Vagina (tissue), 2 donors: ENCODE results near the gene CPT1C.

Experiments used
- CTCF ChIP-seq, 3 experiments: fragments of 450-650 bp in 2 of 3; fragments of 200-600 bp in 1 of 3; sonication (generic) in 1 of 3; IDR thresholded peaks; one replicate each; pipeline ENCODE4 v1.5.1; 2017 to 2019; ENCODE audit warnings: antibody characterized with exemption in 3 of 3, mild to moderate bottlenecking in 2 of 3, moderate library complexity in 2 of 3
- POLR2AphosphoS5 ChIP-seq, 2 donors: sonication (generic); formaldehyde crosslinking; IDR thresholded peaks; one replicate each; pipeline ENCODE4 v1.9.0; 2017; ENCODE audit warnings: antibody characterized with exemption in 2 of 2, mild to moderate bottlenecking in 2 of 2, low read depth in 1 of 2; ENCODE audit not compliant: insufficient read depth in 1 of 2

DNA sequence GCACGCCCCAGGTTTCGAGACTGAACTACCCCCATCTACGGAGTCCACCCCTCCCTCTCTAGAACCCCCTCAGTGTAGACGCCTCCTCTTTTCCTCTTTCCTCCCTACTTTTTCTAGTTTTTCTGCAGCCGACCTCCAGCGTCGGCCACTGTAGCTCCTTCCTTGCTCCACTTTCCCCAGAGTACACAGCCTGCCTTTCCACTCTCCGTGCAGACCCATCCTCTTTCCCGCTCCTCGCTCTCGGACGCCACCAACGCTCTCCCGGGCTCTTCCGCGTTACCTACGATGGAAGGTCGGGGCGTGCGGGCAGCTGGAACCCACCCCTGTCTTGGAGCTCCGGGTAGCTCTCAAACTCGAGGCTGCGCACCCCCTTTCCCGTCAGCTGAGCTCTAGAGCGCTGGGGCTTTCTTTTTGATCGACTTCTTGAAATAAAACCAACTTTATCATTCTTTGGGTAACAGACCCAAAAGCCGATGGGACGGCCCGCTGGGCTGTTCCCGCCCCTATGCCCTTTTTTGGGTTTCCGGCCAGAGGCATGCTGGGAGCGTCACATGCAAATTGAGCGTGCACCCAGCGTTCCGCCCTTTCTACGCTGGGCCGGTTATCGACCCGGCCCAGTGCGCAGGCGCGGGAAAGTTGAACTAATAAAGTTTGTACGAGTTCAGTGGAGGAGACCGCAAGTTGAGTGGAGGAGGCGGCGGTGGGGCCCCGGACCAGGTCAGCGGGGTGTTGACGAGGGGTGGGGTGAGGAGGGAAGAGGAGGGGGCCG, 25.4 kb upstream of the CPT1C start, which contains the start of the genes BCL2L12 and IRF3:
- TF ChIP-seq POLR2AphosphoS5 (IDR thresholded peaks at IDR 0.05; ENCODE audit: insufficient read depth in 1 of 2, low read depth in 1 of 2) = peak; percentile 99 to 100
- TF ChIP-seq CTCF (IDR thresholded peaks at IDR 0.05) = no peak
